ENCODE measurements around the gene RBM26. TPM values are rescaled to one million over a fixed set of nuclear protein-coding genes. Genes with fewer than 3 reads are reported as not detected.

RBM26 gene
- polyA plus RNA-seq, 4 donors, result 7.6 to 52.8 (median 12.9) TPM

GRCh38 chr13:79387853-79388252, 18.2 kb downstream of the RBM26 start:
- no peak for DNase-seq
- Histone ChIP-seq H3K4me3 (ENCODE audit: low read depth in 1 of 3, low read length in 3 of 3) (no peak overlapping the region), H3K9me3 (ENCODE audit: control insufficient read depth in 2 of 2, insufficient read depth in 1 of 2, low read depth in 1 of 2, low read length in 1 of 2) (peaks cover 0 to 3% of the 10 kb centered on the region in 2 donors), H3K27me3 (ENCODE audit: control insufficient read depth in 3 of 3, insufficient read depth in 3 of 3, low read length in 3 of 3) (no peaks in the 10 kb centered on the region), H3K36me3 (ENCODE audit: control insufficient read depth in 3 of 3, insufficient read depth in 2 of 3, low read depth in 1 of 3, low read length in 3 of 3) (peaks cover 0 to 3% (median 0%) of the 10 kb centered on the region in 3 donors), H3K27ac (ENCODE audit: low read depth in 1 of 3, low read length in 2 of 3) (no peak overlapping the region), H3K4me1 (ENCODE audit: control insufficient read depth in 3 of 3, insufficient read depth in 2 of 3, low read depth in 1 of 3, low read length in 2 of 3) (peaks cover 0 to 7% (median 3%) of the 10 kb centered on the region in 3 donors)
- FAIRE-seq, result no peak
- 63 to 78% (median 72%) methylated on average over 4 of the region's 4 CpGs for WGBS, 3 donors

GRCh38 chr13:79386125-79386826, 19.8 kb downstream of the RBM26 start:
- no peaks in the 10 kb centered on the region for H3K27me3 ChIP-seq (ENCODE audit: control insufficient read depth in 3 of 3, insufficient read depth in 3 of 3, low read length in 3 of 3)
- H3K27ac ChIP-seq (ENCODE audit: low read depth in 1 of 3, low read length in 2 of 3), result no peak overlapping the region
- DNase-seq (no peak), FAIRE-seq (no peak)
- peaks cover 0 to 3% (median 2%) of the 10 kb centered on the region in 3 donors for H3K36me3 ChIP-seq (ENCODE audit: control insufficient read depth in 3 of 3, insufficient read depth in 2 of 3, low read depth in 1 of 3, low read length in 3 of 3)
- WGBS, 3 donors, result 73 to 84% (median 78%) methylated on average over 1 of the region's 1 CpG
- no peak overlapping the region for H3K4me3 ChIP-seq (ENCODE audit: low read depth in 1 of 3, low read length in 3 of 3)
- H3K9me3 ChIP-seq (ENCODE audit: control insufficient read depth in 2 of 2, insufficient read depth in 1 of 2, low read depth in 1 of 2, low read length in 1 of 2), result peaks cover 0 to 3% of the 10 kb centered on the region in 2 donors
- H3K4me1 ChIP-seq (ENCODE audit: control insufficient read depth in 3 of 3, insufficient read depth in 2 of 3, low read depth in 1 of 3, low read length in 2 of 3), result peaks cover 3 to 4% (median 4%) of the 10 kb centered on the region in 3 donors

- WGBS, 3 donors, result 42 to 70% (median 60%) methylated on average over 1 of the region's 1 CpG
- no peak for FAIRE-seq
These were observed 20.4 kb downstream of the RBM26 start for GRCh38 chr13:79385694-79386093.

GRCh38 chr13:79384022-79384610, 21.9 kb downstream of the RBM26 start:
- Histone ChIP-seq H3K9me3 (ENCODE audit: control insufficient read depth in 2 of 2, insufficient read depth in 1 of 2, low read depth in 1 of 2, low read length in 1 of 2) (peaks cover 0 to 3% of the 10 kb centered on the region in 2 donors), H3K27ac (ENCODE audit: low read depth in 1 of 3, low read length in 2 of 3) (no peak overlapping the region), H3K4me3 (ENCODE audit: low read depth in 1 of 3, low read length in 3 of 3) (no peak overlapping the region), H3K36me3 (ENCODE audit: control insufficient read depth in 3 of 3, insufficient read depth in 2 of 3, low read depth in 1 of 3, low read length in 3 of 3) (peaks cover 0 to 5% (median 2%) of the 10 kb centered on the region in 3 donors), H3K27me3 (ENCODE audit: control insufficient read depth in 3 of 3, insufficient read depth in 3 of 3, low read length in 3 of 3) (no peaks in the 10 kb centered on the region), H3K4me1 (ENCODE audit: control insufficient read depth in 3 of 3, insufficient read depth in 2 of 3, low read depth in 1 of 3, low read length in 2 of 3) (peaks cover 3 to 4% (median 4%) of the 10 kb centered on the region in 3 donors)
- FAIRE-seq (no peak), DNase-seq (no peak)
- WGBS, 3 donors, result 85 to 91% (median 87%) methylated on average over 5 of the region's 5 CpGs

More at GRCh38 chr13:79385694-79386093, 20.4 kb downstream of the RBM26 start:
- DNase-seq, result no peak
- H3K36me3 ChIP-seq (ENCODE audit: control insufficient read depth in 3 of 3, insufficient read depth in 2 of 3, low read depth in 1 of 3, low read length in 3 of 3), result peaks cover 0 to 3% (median 2%) of the 10 kb centered on the region in 3 donors
- H3K9me3 ChIP-seq (ENCODE audit: control insufficient read depth in 2 of 2, insufficient read depth in 1 of 2, low read depth in 1 of 2, low read length in 1 of 2), result peaks cover 0 to 3% of the 10 kb centered on the region in 2 donors
- H3K27me3 ChIP-seq (ENCODE audit: control insufficient read depth in 3 of 3, insufficient read depth in 3 of 3, low read length in 3 of 3), result no peaks in the 10 kb centered on the region
- no peak overlapping the region for H3K27ac ChIP-seq (ENCODE audit: low read depth in 1 of 3, low read length in 2 of 3)
- peaks cover 3 to 4% (median 4%) of the 10 kb centered on the region in 3 donors for H3K4me1 ChIP-seq (ENCODE audit: control insufficient read depth in 3 of 3, insufficient read depth in 2 of 3, low read depth in 1 of 3, low read length in 2 of 3)
- H3K4me3 ChIP-seq (ENCODE audit: low read depth in 1 of 3, low read length in 3 of 3), result no peak overlapping the region

GRCh38 chr13:79382545-79383275, 23.3 kb downstream of the RBM26 start:
- FAIRE-seq, result no peak
- H3K9me3 ChIP-seq (ENCODE audit: control insufficient read depth in 2 of 2, insufficient read depth in 1 of 2, low read depth in 1 of 2, low read length in 1 of 2), result peaks cover 0 to 3% of the 10 kb centered on the region in 2 donors
- no peak overlapping the region for H3K4me3 ChIP-seq (ENCODE audit: low read depth in 1 of 3, low read length in 3 of 3)
- peaks cover 3 to 4% (median 4%) of the 10 kb centered on the region in 3 donors for H3K4me1 ChIP-seq (ENCODE audit: control insufficient read depth in 3 of 3, insufficient read depth in 2 of 3, low read depth in 1 of 3, low read length in 2 of 3)
- 23 to 50% (median 46%) methylated on average over 1 of the region's 1 CpG for WGBS, 3 donors
- no peaks in the 10 kb centered on the region for H3K27me3 ChIP-seq (ENCODE audit: control insufficient read depth in 3 of 3, insufficient read depth in 3 of 3, low read length in 3 of 3)
- DNase-seq, result no peak
- no peak overlapping the region for H3K27ac ChIP-seq (ENCODE audit: low read depth in 1 of 3, low read length in 2 of 3)
- peaks cover 2 to 12% (median 3%) of the 10 kb centered on the region in 3 donors for H3K36me3 ChIP-seq (ENCODE audit: control insufficient read depth in 3 of 3, insufficient read depth in 2 of 3, low read depth in 1 of 3, low read length in 3 of 3)

- WGBS, 3 donors, result 6 to 48% (median 23%) methylated on average over 1 of the region's 1 CpG
- Histone ChIP-seq H3K27me3 (ENCODE audit: control insufficient read depth in 3 of 3, insufficient read depth in 3 of 3, low read length in 3 of 3) (no peaks in the 10 kb centered on the region), H3K4me3 (ENCODE audit: low read depth in 1 of 3, low read length in 3 of 3) (no peak overlapping the region), H3K4me1 (ENCODE audit: control insufficient read depth in 3 of 3, insufficient read depth in 2 of 3, low read depth in 1 of 3, low read length in 2 of 3) (peaks cover 3 to 9% (median 4%) of the 10 kb centered on the region in 3 donors), H3K9me3 (ENCODE audit: control insufficient read depth in 2 of 2, insufficient read depth in 1 of 2, low read depth in 1 of 2, low read length in 1 of 2) (peaks cover 0 to 3% of the 10 kb centered on the region in 2 donors), H3K36me3 (ENCODE audit: control insufficient read depth in 3 of 3, insufficient read depth in 2 of 3, low read depth in 1 of 3, low read length in 3 of 3) (peaks cover 10 to 23% (median 11%) of the 10 kb centered on the region in 3 donors), H3K27ac (ENCODE audit: low read depth in 1 of 3, low read length in 2 of 3) (peak overlapping the region in 1 of 3 donors; percentile 26)
- FAIRE-seq (peak; percentile 78), DNase-seq (peak; percentile 38 to 59)
These were observed 25.1 kb downstream of the RBM26 start for GRCh38 chr13:79380997-79381396.

GRCh38 chr13:79379274-79379673, 26.8 kb downstream of the RBM26 start:
- H3K4me3 ChIP-seq (ENCODE audit: low read depth in 1 of 3, low read length in 3 of 3), result no peak overlapping the region
- DNase-seq (no peak), FAIRE-seq (no peak)
- no peaks in the 10 kb centered on the region for H3K27me3 ChIP-seq (ENCODE audit: control insufficient read depth in 3 of 3, insufficient read depth in 3 of 3, low read length in 3 of 3)
- H3K9me3 ChIP-seq (ENCODE audit: control insufficient read depth in 2 of 2, insufficient read depth in 1 of 2, low read depth in 1 of 2, low read length in 1 of 2), result peaks cover 0 to 2% of the 10 kb centered on the region in 2 donors
- H3K27ac ChIP-seq (ENCODE audit: low read depth in 1 of 3, low read length in 2 of 3), result no peak overlapping the region
- H3K36me3 ChIP-seq (ENCODE audit: control insufficient read depth in 3 of 3, insufficient read depth in 2 of 3, low read depth in 1 of 3, low read length in 3 of 3), result peaks cover 10 to 25% (median 11%) of the 10 kb centered on the region in 3 donors
- 86 to 98% (median 96%) methylated on average over 5 of the region's 5 CpGs for WGBS, 3 donors
- H3K4me1 ChIP-seq (ENCODE audit: control insufficient read depth in 3 of 3, insufficient read depth in 2 of 3, low read depth in 1 of 3, low read length in 2 of 3), result peaks cover 1 to 5% (median 4%) of the 10 kb centered on the region in 3 donors

GRCh38 chr13:79376843-79377242, 29.2 kb downstream of the RBM26 start:
- H3K27me3 ChIP-seq (ENCODE audit: control insufficient read depth in 3 of 3, insufficient read depth in 3 of 3, low read length in 3 of 3), result no peaks in the 10 kb centered on the region
- no peaks in the 10 kb centered on the region for H3K9me3 ChIP-seq (ENCODE audit: control insufficient read depth in 2 of 2, insufficient read depth in 1 of 2, low read depth in 1 of 2, low read length in 1 of 2)
- peak in 1 of 2 donors; percentile 61 for DNase-seq
- H3K36me3 ChIP-seq (ENCODE audit: control insufficient read depth in 3 of 3, insufficient read depth in 2 of 3, low read depth in 1 of 3, low read length in 3 of 3), result peaks cover 9 to 26% (median 10%) of the 10 kb centered on the region in 3 donors
- FAIRE-seq, result no peak
- WGBS, 3 donors, result 90 to 94% (median 92%) methylated on average over 3 of the region's 3 CpGs
- H3K27ac ChIP-seq (ENCODE audit: low read depth in 1 of 3, low read length in 2 of 3), result peak overlapping the region in 1 of 3 donors; percentile 76
- peaks cover 0 to 5% (median 0%) of the 10 kb centered on the region in 3 donors for H3K4me1 ChIP-seq (ENCODE audit: control insufficient read depth in 3 of 3, insufficient read depth in 2 of 3, low read depth in 1 of 3, low read length in 2 of 3)
- no peak overlapping the region for H3K4me3 ChIP-seq (ENCODE audit: low read depth in 1 of 3, low read length in 3 of 3)

All from small intestine (tissue), 7 donors.